ENCODE measurements around the gene FAM47E. TPM values are rescaled to one million over a fixed set of nuclear protein-coding genes. Genes with fewer than 3 reads are reported as not detected.

FAM47E gene
- total RNA-seq, 1 donor from 2014 or later, result not detected

GRCh38 chr4:76257824-76258223 is 6.3 kb downstream of the FAM47E start:
- Mint-ChIP-seq H3K27me3 (ENCODE audit: insufficient read depth) (peaks cover 29% of the 10 kb centered on the region), H3K4me1 (ENCODE audit: low read depth) (no peaks in the 10 kb centered on the region), H3K27ac (no peak overlapping the region), H3K9me3 (no peaks in the 10 kb centered on the region), H3K36me3 (ENCODE audit: low read depth) (no peaks in the 10 kb centered on the region), H3K4me3 (no peak overlapping the region)
- no peak for DNase-seq (ENCODE audit: low spot score)
- intact Hi-C loops (cut with micrococcal nuclease), result no loop called here

GRCh38 chr4:76260571-76260970 is 9.1 kb downstream of the FAM47E start:
- H3K27ac Mint-ChIP-seq, result no peak overlapping the region
- intact Hi-C loops (cut with micrococcal nuclease), result no loop called here
- DNase-seq (ENCODE audit: low spot score), result no peak
- no peaks in the 10 kb centered on the region for H3K36me3 Mint-ChIP-seq (ENCODE audit: low read depth)
- no peaks in the 10 kb centered on the region for H3K4me1 Mint-ChIP-seq (ENCODE audit: low read depth)
- no peak overlapping the region for H3K4me3 Mint-ChIP-seq
- H3K27me3 Mint-ChIP-seq (ENCODE audit: insufficient read depth), result peaks cover 12% of the 10 kb centered on the region
- H3K9me3 Mint-ChIP-seq, result no peaks in the 10 kb centered on the region

DNA sequence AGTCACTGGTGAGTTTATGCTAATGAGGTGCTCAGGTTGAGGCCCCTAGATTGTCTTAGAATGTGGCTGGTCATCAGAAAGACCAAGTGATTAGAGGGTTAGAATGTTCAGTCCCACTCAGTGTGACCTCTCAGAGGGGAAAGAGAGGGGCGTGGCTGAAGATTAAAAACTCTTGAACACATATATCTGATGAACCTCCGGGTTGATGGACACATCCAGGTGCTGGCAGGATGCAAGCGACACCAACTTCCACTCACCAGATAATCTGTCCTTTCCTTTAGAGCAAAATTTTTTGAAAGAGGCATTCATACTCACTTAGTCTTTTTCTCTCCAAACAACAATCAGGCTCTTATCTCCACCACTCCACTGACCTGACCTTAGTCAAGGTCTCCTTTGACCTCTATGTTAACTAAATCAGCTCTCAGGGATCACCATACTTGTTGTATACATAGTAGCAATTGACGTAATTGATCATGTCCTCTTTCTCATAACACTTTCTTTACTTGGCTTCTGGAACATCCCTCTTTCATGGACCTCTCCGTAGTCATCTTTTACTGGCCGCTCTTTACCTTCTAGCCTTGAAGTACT is 14.2 kb downstream of the FAM47E start:
- Mint-ChIP-seq H3K27ac (no peak overlapping the region), H3K27me3 (ENCODE audit: insufficient read depth) (peaks cover 3% of the 10 kb centered on the region), H3K4me1 (ENCODE audit: low read depth) (no peaks in the 10 kb centered on the region), H3K9me3 (no peaks in the 10 kb centered on the region), H3K4me3 (no peak overlapping the region), H3K36me3 (ENCODE audit: low read depth) (no peaks in the 10 kb centered on the region)
- intact Hi-C loops (cut with micrococcal nuclease), result no loop called here
- DNase-seq (ENCODE audit: low spot score), result no peak

GRCh38 chr4:76266627-76267026 is 15.1 kb downstream of the FAM47E start:
- Mint-ChIP-seq H3K27ac (no peak overlapping the region), H3K27me3 (ENCODE audit: insufficient read depth) (peaks cover 7% of the 10 kb centered on the region), H3K4me3 (no peak overlapping the region), H3K9me3 (no peaks in the 10 kb centered on the region), H3K36me3 (ENCODE audit: low read depth) (no peaks in the 10 kb centered on the region), H3K4me1 (ENCODE audit: low read depth) (no peaks in the 10 kb centered on the region)
- DNase-seq (ENCODE audit: low spot score), result no peak
- intact Hi-C loops (cut with micrococcal nuclease), result no loop called here

- intact Hi-C loops (cut with micrococcal nuclease), result no loop called here
- no peaks in the 10 kb centered on the region for H3K9me3 Mint-ChIP-seq
Measured at GRCh38 chr4:76267811-76268210, 16.3 kb downstream of the FAM47E start.

GRCh38 chr4:76270244-76271175 is 19.0 kb downstream of the FAM47E start:
- no peak overlapping the region for H3K4me3 Mint-ChIP-seq
- no peak for DNase-seq (ENCODE audit: low spot score)
- no peaks in the 10 kb centered on the region for H3K36me3 Mint-ChIP-seq (ENCODE audit: low read depth)
- H3K27ac Mint-ChIP-seq, result no peak overlapping the region
- no peaks in the 10 kb centered on the region for H3K4me1 Mint-ChIP-seq (ENCODE audit: low read depth)
- peaks cover 26% of the 10 kb centered on the region for H3K27me3 Mint-ChIP-seq (ENCODE audit: insufficient read depth)
- intact Hi-C loops (cut with micrococcal nuclease), result no loop called here
- H3K9me3 Mint-ChIP-seq, result no peaks in the 10 kb centered on the region

More at GRCh38 chr4:76267811-76268210, 16.3 kb downstream of the FAM47E start:
- no peaks in the 10 kb centered on the region for H3K4me1 Mint-ChIP-seq (ENCODE audit: low read depth)
- no peak overlapping the region for H3K4me3 Mint-ChIP-seq
- H3K27me3 Mint-ChIP-seq (ENCODE audit: insufficient read depth), result peaks cover 12% of the 10 kb centered on the region
- H3K36me3 Mint-ChIP-seq (ENCODE audit: low read depth), result no peaks in the 10 kb centered on the region
- H3K27ac Mint-ChIP-seq, result no peak overlapping the region
- DNase-seq (ENCODE audit: low spot score), result no peak

DNA sequence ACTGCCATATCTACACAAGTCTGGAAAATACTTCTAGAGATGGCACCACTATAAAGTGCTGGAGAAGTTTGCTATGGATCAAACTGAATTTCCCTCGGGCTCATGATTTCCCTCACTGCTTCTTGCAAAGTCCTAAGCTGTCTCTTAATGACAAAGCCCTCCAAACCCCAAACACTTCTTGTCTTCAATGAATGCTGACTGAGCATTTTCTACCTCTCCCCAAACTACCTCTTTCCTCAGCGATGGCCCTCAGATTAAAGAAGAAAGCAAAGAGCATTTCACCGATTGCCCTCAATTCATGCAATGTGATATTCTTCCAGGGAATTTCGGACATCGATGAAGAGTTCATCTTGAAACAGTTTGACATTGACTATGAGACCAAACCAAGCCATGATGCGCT is 19.7 kb downstream of the FAM47E start:
- H3K4me3 Mint-ChIP-seq, result no peak overlapping the region
- no peak for DNase-seq (ENCODE audit: low spot score)
- no peaks in the 10 kb centered on the region for H3K9me3 Mint-ChIP-seq
- H3K27me3 Mint-ChIP-seq (ENCODE audit: insufficient read depth), result peaks cover 30% of the 10 kb centered on the region
- no peaks in the 10 kb centered on the region for H3K4me1 Mint-ChIP-seq (ENCODE audit: low read depth)
- H3K27ac Mint-ChIP-seq, result no peak overlapping the region
- no peaks in the 10 kb centered on the region for H3K36me3 Mint-ChIP-seq (ENCODE audit: low read depth)
- intact Hi-C loops (cut with micrococcal nuclease), result no loop called here

GRCh38 chr4:76272073-76272472 is 20.6 kb downstream of the FAM47E start:
- Mint-ChIP-seq H3K27me3 (ENCODE audit: insufficient read depth) (peaks cover 33% of the 10 kb centered on the region), H3K4me1 (ENCODE audit: low read depth) (no peaks in the 10 kb centered on the region), H3K36me3 (ENCODE audit: low read depth) (no peaks in the 10 kb centered on the region), H3K9me3 (no peaks in the 10 kb centered on the region), H3K4me3 (no peak overlapping the region), H3K27ac (no peak overlapping the region)
- intact Hi-C loops (cut with micrococcal nuclease), result no loop called here
- no peak for DNase-seq (ENCODE audit: low spot score)

DNA sequence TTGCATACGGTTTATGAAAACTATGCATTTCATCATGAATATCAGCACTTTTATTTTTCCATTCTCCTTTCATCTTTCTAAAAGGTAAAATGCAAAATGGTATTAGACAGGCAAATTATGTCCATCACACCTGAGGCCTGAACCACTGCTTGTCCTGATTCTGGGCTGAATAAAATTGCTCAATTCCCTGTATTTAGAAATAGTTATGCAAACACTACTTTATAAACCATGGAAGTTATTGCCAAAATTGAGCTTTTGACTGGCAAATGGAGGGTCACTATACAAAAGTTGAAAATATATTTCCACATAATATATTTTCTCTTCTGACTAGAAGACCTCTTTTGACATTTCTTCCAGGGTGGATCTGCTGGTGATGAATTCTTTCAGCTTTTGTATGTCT is 21.1 kb downstream of the FAM47E start:
- Mint-ChIP-seq H3K4me3 (no peak overlapping the region), H3K4me1 (ENCODE audit: low read depth) (no peaks in the 10 kb centered on the region), H3K27me3 (ENCODE audit: insufficient read depth) (peaks cover 33% of the 10 kb centered on the region), H3K27ac (no peak overlapping the region), H3K9me3 (no peaks in the 10 kb centered on the region), H3K36me3 (ENCODE audit: low read depth) (no peaks in the 10 kb centered on the region)
- intact Hi-C loops (cut with micrococcal nuclease), result no loop called here
- no peak for DNase-seq (ENCODE audit: low spot score)

DNA sequence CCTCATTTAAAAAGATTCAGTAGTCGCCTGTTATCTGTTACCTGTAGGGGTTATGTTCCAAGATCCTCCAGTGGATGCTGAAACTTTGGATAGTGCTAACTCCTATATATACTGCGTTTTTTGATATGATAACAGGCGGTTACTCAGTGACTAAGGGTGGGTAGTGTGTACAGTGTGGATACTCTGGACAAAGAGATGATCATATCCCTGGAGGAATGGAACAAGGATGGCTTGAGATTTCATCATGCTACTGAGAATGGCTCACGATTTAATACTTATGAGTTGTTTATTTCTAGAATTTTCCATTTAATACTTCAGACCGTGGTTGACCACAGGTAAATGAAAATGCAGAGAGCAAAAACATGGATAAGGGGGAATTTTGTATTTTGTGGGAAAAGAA is 21.5 kb downstream of the FAM47E start:
- DNase-seq (ENCODE audit: low spot score), result no peak
- Mint-ChIP-seq H3K27ac (no peak overlapping the region), H3K27me3 (ENCODE audit: insufficient read depth) (peaks cover 33% of the 10 kb centered on the region), H3K36me3 (ENCODE audit: low read depth) (no peaks in the 10 kb centered on the region), H3K4me1 (ENCODE audit: low read depth) (no peaks in the 10 kb centered on the region), H3K4me3 (no peak overlapping the region), H3K9me3 (no peaks in the 10 kb centered on the region)
- intact Hi-C loops (cut with micrococcal nuclease), result no loop called here

GRCh38 chr4:76275486-76276124 is 24.1 kb downstream of the FAM47E start:
- no peak for DNase-seq (ENCODE audit: low spot score)
- Mint-ChIP-seq H3K9me3 (no peaks in the 10 kb centered on the region), H3K4me3 (no peak overlapping the region), H3K4me1 (ENCODE audit: low read depth) (no peaks in the 10 kb centered on the region), H3K36me3 (ENCODE audit: low read depth) (no peaks in the 10 kb centered on the region), H3K27me3 (ENCODE audit: insufficient read depth) (peaks cover 38% of the 10 kb centered on the region), H3K27ac (no peak overlapping the region)
- intact Hi-C loops (cut with micrococcal nuclease), result no loop called here

GRCh38 chr4:76276813-76277212 is 25.3 kb downstream of the FAM47E start:
- Mint-ChIP-seq H3K9me3 (no peaks in the 10 kb centered on the region), H3K27me3 (ENCODE audit: insufficient read depth) (peaks cover 34% of the 10 kb centered on the region), H3K36me3 (ENCODE audit: low read depth) (no peaks in the 10 kb centered on the region), H3K4me1 (ENCODE audit: low read depth) (no peaks in the 10 kb centered on the region), H3K27ac (no peak overlapping the region), H3K4me3 (no peak overlapping the region)
- no peak for DNase-seq (ENCODE audit: low spot score)
- intact Hi-C loops (cut with micrococcal nuclease), result no loop called here

- H3K27me3 Mint-ChIP-seq (ENCODE audit: insufficient read depth), result peaks cover 27% of the 10 kb centered on the region
- H3K36me3 Mint-ChIP-seq (ENCODE audit: low read depth), result no peaks in the 10 kb centered on the region
- no peak for DNase-seq (ENCODE audit: low spot score)
- no peak overlapping the region for H3K4me3 Mint-ChIP-seq
- no peaks in the 10 kb centered on the region for H3K4me1 Mint-ChIP-seq (ENCODE audit: low read depth)
- H3K9me3 Mint-ChIP-seq, result no peaks in the 10 kb centered on the region
- intact Hi-C loops (cut with micrococcal nuclease), result no loop called here
- H3K27ac Mint-ChIP-seq, result no peak overlapping the region
Measured at GRCh38 chr4:76277667-76278066, 26.1 kb downstream of the FAM47E start.
